SK-N-SH (cell line): Measurements from ENCODE around the gene CSTF3.

Experiments used
- EZH2phosphoT487 ChIP-seq: fragments of 200-600 bp; sonication (generic); IDR thresholded peaks from 2 replicates; pipeline ENCODE4 v1.6.1; 2017; ENCODE audit warnings: low read depth, mixed run types, mild to moderate bottlenecking, antibody characterized with exemption, moderate library complexity, borderline replicate concordance
- GABPA ChIP-seq: IDR thresholded peaks from 2 replicates; pipeline ENCODE4 v1.4.0; 2012; ENCODE audit warnings: low read depth, mild to moderate bottlenecking
- POLR2AphosphoS5 ChIP-seq: IDR thresholded peaks from 2 replicates; pipeline ENCODE4 v1.6.1; 2012; ENCODE audit warnings: low read depth, low read length
- REST ChIP-seq: IDR thresholded peaks from 2 replicates; pipeline ENCODE4 v1.6.1; 2012; ENCODE audit warnings: mild to moderate bottlenecking, low read depth, low read length, moderate library complexity
- TF ChIP-seq, protein P1 (sequence below): fragments of 200-600 bp; sonication (generic); IDR thresholded peaks from 2 replicates; pipeline ENCODE4 v1.6.1; 2017; ENCODE audit warnings: antibody characterized with exemption, mild to moderate bottlenecking, moderate library complexity
- TF ChIP-seq, protein P2 (sequence below): IDR thresholded peaks from 2 replicates; pipeline ENCODE4 v1.4.0; 2012; ENCODE audit warnings: low read depth
- TF ChIP-seq, protein P3 (sequence below): IDR thresholded peaks from 2 replicates; pipeline ENCODE4 v1.4.0; 2012; ENCODE audit warnings: low read depth, borderline replicate concordance

DNA sequence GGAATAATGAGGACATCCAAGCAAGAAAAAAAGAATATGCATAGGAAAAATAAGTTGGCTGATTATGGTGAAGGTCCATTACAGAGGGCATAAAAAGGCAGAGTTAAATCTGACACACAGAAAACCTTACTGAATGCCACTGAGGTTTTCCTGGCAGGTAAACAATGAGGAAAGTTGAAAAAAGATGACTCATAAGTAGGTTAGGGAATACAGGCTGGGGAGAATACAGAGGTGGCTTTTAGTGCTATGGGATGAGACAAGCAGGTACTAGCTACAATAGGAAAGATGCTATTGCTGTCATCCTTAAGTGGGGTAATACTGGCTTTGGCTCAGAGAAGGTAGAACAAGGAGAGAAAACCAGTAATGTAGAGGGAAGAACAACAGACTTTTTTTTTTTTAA lies 44.7 kb downstream of the CSTF3 start:
- TF ChIP-seq, protein P1, sequence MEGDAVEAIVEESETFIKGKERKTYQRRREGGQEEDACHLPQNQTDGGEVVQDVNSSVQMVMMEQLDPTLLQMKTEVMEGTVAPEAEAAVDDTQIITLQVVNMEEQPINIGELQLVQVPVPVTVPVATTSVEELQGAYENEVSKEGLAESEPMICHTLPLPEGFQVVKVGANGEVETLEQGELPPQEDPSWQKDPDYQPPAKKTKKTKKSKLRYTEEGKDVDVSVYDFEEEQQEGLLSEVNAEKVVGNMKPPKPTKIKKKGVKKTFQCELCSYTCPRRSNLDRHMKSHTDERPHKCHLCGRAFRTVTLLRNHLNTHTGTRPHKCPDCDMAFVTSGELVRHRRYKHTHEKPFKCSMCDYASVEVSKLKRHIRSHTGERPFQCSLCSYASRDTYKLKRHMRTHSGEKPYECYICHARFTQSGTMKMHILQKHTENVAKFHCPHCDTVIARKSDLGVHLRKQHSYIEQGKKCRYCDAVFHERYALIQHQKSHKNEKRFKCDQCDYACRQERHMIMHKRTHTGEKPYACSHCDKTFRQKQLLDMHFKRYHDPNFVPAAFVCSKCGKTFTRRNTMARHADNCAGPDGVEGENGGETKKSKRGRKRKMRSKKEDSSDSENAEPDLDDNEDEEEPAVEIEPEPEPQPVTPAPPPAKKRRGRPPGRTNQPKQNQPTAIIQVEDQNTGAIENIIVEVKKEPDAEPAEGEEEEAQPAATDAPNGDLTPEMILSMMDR = no peak
- TF ChIP-seq POLR2AphosphoS5 = no peak
- TF ChIP-seq, protein P2, sequence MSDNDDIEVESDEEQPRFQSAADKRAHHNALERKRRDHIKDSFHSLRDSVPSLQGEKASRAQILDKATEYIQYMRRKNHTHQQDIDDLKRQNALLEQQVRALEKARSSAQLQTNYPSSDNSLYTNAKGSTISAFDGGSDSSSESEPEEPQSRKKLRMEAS = no peak
- TF ChIP-seq GABPA = no peak
- TF ChIP-seq EZH2phosphoT487 = no peak
- TF ChIP-seq, protein P3, sequence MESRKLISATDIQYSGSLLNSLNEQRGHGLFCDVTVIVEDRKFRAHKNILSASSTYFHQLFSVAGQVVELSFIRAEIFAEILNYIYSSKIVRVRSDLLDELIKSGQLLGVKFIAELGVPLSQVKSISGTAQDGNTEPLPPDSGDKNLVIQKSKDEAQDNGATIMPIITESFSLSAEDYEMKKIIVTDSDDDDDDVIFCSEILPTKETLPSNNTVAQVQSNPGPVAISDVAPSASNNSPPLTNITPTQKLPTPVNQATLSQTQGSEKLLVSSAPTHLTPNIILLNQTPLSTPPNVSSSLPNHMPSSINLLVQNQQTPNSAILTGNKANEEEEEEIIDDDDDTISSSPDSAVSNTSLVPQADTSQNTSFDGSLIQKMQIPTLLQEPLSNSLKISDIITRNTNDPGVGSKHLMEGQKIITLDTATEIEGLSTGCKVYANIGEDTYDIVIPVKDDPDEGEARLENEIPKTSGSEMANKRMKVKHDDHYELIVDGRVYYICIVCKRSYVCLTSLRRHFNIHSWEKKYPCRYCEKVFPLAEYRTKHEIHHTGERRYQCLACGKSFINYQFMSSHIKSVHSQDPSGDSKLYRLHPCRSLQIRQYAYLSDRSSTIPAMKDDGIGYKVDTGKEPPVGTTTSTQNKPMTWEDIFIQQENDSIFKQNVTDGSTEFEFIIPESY = no peak
- no peak for TF ChIP-seq REST
